A549 (cell line): ENCODE results near the gene GMPR.

Experiments used
- CEBPB ChIP-seq, 2 experiments: fragments of >200 bp in 1 of 2; sonication (Bioruptor Twin) in 1 of 2; formaldehyde crosslinking in 1 of 2; IDR thresholded peaks; 2 replicates each; pipeline ENCODE4 v1.6.1; 2012 to 2016
- CTCF ChIP-seq: fragments of >200 bp; sonication (Bioruptor Twin); formaldehyde crosslinking; IDR thresholded peaks from 3 replicates; pipeline ENCODE4 v1.5.1; 2016
- ESRRA ChIP-seq: fragments of 150-350 bp; IDR thresholded peaks from 2 replicates; pipeline ENCODE4 v1.6.1; 2014; ENCODE audit warnings: mild to moderate bottlenecking, low read length, borderline replicate concordance
- HMGXB4 ChIP-seq: fragments of 250-450 bp; sonication (Bioruptor Pico); IDR thresholded peaks from 2 replicates; pipeline ENCODE4 v1.5.0; 2021; ENCODE audit warnings: mild to moderate bottlenecking, moderate library complexity, borderline replicate concordance
- MAX ChIP-seq: IDR thresholded peaks from 2 replicates; pipeline ENCODE4 v1.6.1; 2012
- MYC ChIP-seq: IDR thresholded peaks from 2 replicates; pipeline ENCODE4 v1.6.1; 2012; ENCODE audit warnings: mild to moderate bottlenecking, inconsistent platforms, low read length, improper control_type of control experiment, borderline replicate concordance
- RAD21 ChIP-seq, 2 experiments: fragments of >200 bp in 1 of 2; sonication (Bioruptor Twin) in 1 of 2; formaldehyde crosslinking in 1 of 2; IDR thresholded peaks in 1 of 2; conservative IDR thresholded peaks in 1 of 2; 2 replicates in 1 of 2; 3 replicates in 1 of 2; pipeline ENCODE4 v1.6.1; 2012 to 2018; ENCODE audit warnings: inconsistent platforms in 1 of 2
- USF2 ChIP-seq: fragments of 450-650 bp; IDR thresholded peaks from 2 replicates; pipeline ENCODE4 v1.6.1; 2014; ENCODE audit warnings: antibody characterized with exemption
- TF ChIP-seq, protein P1 (sequence below): fragments of 200-600 bp; sonication (generic); IDR thresholded peaks from 2 replicates; pipeline ENCODE4 v1.6.1; 2016; ENCODE audit warnings: antibody characterized with exemption, mild to moderate bottlenecking, moderate library complexity

- TF ChIP-seq, protein P1, sequence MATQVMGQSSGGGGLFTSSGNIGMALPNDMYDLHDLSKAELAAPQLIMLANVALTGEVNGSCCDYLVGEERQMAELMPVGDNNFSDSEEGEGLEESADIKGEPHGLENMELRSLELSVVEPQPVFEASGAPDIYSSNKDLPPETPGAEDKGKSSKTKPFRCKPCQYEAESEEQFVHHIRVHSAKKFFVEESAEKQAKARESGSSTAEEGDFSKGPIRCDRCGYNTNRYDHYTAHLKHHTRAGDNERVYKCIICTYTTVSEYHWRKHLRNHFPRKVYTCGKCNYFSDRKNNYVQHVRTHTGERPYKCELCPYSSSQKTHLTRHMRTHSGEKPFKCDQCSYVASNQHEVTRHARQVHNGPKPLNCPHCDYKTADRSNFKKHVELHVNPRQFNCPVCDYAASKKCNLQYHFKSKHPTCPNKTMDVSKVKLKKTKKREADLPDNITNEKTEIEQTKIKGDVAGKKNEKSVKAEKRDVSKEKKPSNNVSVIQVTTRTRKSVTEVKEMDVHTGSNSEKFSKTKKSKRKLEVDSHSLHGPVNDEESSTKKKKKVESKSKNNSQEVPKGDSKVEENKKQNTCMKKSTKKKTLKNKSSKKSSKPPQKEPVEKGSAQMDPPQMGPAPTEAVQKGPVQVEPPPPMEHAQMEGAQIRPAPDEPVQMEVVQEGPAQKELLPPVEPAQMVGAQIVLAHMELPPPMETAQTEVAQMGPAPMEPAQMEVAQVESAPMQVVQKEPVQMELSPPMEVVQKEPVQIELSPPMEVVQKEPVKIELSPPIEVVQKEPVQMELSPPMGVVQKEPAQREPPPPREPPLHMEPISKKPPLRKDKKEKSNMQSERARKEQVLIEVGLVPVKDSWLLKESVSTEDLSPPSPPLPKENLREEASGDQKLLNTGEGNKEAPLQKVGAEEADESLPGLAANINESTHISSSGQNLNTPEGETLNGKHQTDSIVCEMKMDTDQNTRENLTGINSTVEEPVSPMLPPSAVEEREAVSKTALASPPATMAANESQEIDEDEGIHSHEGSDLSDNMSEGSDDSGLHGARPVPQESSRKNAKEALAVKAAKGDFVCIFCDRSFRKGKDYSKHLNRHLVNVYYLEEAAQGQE, result no peak
- TF ChIP-seq CTCF, result no peak
- TF ChIP-seq ESRRA, result no peak
- no peak for TF ChIP-seq CEBPB (IDR thresholded peaks at IDR 0.05)
- no peak for TF ChIP-seq HMGXB4
- TF ChIP-seq RAD21 (conservative IDR thresholded peaks at IDR 0.05 in 1 of 2, IDR thresholded peaks at IDR 0.05 in 1 of 2), result no peak
- TF ChIP-seq USF2, result no peak
- TF ChIP-seq MAX, result no peak
- no peak for TF ChIP-seq MYC
Measured at GRCh38 chr6:16305788-16306187, 67.4 kb downstream of the GMPR start.
